ENCODE data around the gene FNDC11. TPM values are rescaled to one million over a fixed set of nuclear protein-coding genes. Genes with fewer than 3 reads are reported as not detected.
A peak's percentile ranks its signal among the peaks of the same experiment; 100 is the strongest.

The FNDC11 gene
- total and polyA plus RNA-seq, 2 of the 13 experiments (the other 11 are each of a cell fraction or from before 2014, with no cell fraction given): 0.07 TPM; not detected in 1

DNA sequence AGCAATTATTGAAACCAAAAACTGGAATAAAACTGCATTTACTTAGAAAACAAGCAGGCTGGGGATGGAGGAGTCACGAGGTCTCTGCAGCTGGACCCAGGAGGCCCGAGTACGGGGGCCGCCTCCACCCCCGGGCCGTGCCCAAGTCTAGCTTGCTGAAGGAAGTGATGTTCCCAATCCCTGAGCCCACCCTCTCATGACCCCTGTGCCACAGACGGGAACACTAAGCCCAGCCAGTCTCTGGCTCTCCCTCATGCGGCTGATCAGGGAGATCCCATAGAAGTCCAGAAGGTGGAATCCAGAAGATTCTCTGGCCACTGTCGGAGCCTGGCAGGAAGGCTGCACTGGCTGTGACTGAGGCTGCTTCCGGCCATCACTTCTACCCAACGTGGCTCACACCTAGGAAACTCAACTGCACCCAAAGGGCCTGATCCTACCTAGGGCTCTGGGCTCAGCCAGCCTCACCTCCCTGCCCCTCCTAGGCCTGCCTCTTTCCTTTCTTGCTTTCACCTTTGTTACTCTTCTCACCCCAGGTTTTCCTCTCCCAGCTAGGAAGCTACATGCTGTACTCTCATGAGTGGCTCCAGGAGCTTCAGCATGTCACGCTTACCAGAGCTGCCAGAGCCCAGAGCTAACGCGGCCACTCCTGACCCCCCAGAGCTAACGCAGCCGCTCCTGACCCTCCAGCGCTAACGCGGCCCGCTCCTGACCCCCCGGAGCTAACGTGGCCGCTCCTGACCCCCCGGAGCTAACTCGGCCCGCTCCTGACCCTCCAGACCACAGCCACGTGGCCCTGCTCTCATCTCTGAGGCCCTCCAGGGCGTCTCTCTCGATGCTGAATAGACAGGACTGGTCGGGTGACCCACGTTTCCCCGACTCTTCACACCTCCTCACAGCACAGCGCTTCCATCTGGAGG, 44.8 kb downstream of the FNDC11 start:
- no peak for FAIRE-seq

DNA sequence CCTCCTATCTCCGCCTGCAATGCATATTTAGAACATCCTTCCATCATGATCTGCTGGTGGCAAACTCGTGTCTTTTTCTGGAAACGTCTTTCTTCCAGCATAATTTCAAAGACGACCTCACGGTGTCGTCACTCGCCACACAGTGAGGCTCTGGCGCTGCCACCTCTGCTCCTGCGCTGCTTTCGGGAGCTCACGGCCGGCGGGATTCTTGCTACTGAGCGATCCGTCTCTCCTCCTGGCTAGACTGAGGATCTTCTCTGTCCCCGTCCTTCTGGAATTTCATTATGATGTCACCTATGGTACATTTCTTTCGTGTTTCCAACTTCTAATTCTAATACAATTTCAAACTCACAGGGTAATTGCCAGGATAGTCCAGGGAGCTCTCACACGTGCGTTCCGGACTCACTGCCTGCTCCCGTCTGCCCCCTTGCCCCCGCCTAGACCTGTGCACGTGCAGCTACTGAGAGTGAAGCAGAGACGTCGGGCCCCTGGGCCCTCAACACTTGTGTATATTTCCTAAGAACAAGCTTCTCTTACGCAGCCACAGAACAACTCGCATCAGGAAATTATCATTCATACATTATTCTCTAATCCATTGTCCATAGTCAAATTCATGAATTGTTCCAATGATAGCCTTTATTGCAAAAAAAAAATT, 45.6 kb downstream of the FNDC11 start:
- Histone ChIP-seq H3K27me3 (ENCODE audit: control insufficient read depth in 1 of 2, insufficient read depth in 2 of 2, low read length in 2 of 2) (no peaks in the 10 kb centered on the region), H3K4me1 (ENCODE audit: insufficient read depth, low read length) (no peaks in the 10 kb centered on the region), H3K36me3 (replicated peaks in 1 of 2; ENCODE audit: control insufficient read depth in 1 of 2, insufficient read depth in 2 of 2, low read length in 2 of 2) (peaks cover 20 to 50% of the 10 kb centered on the region in 2 experiments), H4K20me1 (ENCODE audit: insufficient read depth, low read length) (no peaks in the 10 kb centered on the region), H3K9me3 (ENCODE audit: low read length) (no peaks in the 10 kb centered on the region), H3K9ac (ENCODE audit: insufficient read depth, low read depth, low read length) (no peak overlapping the region), H3K27ac (ENCODE audit: extremely low read length, insufficient read depth, low read length) (no peak overlapping the region), H2AFZ (ENCODE audit: low read length) (no peak overlapping the region), H3K4me2 (ENCODE audit: low read depth, low read length) (no peak overlapping the region), H3K4me3 (replicated peaks in 1 of 3; ENCODE audit: insufficient read depth in 1 of 3, low read depth in 2 of 3, low read length in 3 of 3) (no peak overlapping the region), H3K79me2 (ENCODE audit: insufficient read depth, low read length) (no peaks in the 10 kb centered on the region)
- in situ Hi-C loops (cut with HindIII; ENCODE audit: extremely low pct_ligation_motif_present, low pct_unique_long_range_greater_than_20kb) (no loop called here), intact Hi-C loops (cut with micrococcal nuclease; ENCODE audit: unreplicated experiment) (no loop called here)
- DNase-seq (ENCODE audit: low spot score) (no peak), ATAC-seq (no peak), FAIRE-seq (no peak)
- TF ChIP-seq ATF7 (IDR thresholded peaks at IDR 0.05) (peak; percentile 60), ATF7 (CRISPR knock-in tag; IDR thresholded peaks at IDR 0.05) (no peak), ZNF530 (CRISPR knock-in tag; IDR thresholded peaks at IDR 0.05; ENCODE audit: low read depth) (no peak), ZNF652 (CRISPR knock-in tag; IDR thresholded peaks at IDR 0.05; ENCODE audit: borderline replicate concordance, low read depth) (no peak), TCF12 (IDR thresholded peaks at IDR 0.05) (no peak), TCF12 (CRISPR knock-in tag; IDR thresholded peaks at IDR 0.05) (no peak), JUND (CRISPR knock-in tag; IDR thresholded peaks at IDR 0.05) (no peak)
- TF ChIP-seq, protein P1, sequence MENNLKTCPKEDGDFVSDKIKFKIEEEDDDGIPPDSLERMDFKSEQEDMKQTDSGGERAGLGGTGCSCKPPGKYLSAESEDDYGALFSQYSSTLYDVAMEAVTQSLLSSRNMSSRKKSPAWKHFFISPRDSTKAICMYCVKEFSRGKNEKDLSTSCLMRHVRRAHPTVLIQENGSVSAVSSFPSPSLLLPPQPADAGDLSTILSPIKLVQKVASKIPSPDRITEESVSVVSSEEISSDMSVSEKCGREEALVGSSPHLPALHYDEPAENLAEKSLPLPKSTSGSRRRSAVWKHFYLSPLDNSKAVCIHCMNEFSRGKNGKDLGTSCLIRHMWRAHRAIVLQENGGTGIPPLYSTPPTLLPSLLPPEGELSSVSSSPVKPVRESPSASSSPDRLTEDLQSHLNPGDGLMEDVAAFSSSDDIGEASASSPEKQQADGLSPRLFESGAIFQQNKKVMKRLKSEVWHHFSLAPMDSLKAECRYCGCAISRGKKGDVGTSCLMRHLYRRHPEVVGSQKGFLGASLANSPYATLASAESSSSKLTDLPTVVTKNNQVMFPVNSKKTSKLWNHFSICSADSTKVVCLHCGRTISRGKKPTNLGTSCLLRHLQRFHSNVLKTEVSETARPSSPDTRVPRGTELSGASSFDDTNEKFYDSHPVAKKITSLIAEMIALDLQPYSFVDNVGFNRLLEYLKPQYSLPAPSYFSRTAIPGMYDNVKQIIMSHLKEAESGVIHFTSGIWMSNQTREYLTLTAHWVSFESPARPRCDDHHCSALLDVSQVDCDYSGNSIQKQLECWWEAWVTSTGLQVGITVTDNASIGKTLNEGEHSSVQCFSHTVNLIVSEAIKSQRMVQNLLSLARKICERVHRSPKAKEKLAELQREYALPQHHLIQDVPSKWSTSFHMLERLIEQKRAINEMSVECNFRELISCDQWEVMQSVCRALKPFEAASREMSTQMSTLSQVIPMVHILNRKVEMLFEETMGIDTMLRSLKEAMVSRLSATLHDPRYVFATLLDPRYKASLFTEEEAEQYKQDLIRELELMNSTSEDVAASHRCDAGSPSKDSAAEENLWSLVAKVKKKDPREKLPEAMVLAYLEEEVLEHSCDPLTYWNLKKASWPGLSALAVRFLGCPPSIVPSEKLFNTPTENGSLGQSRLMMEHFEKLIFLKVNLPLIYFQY (CRISPR knock-in tag; IDR thresholded peaks at IDR 0.05; ENCODE audit: borderline replicate concordance): no peak
- POLR2A ChIA-PET: no interaction called here
- CTCF ChIA-PET (ENCODE audit: low intra/inter-chr PET ratio, low total read pairs): no interaction called here
- no TSS peak for BruUV-seq (replicated peaks)
- WGBS (ENCODE audit: low lambda C conversion rate): 90% methylated on average over 27 of the region's 27 CpGs

More for the DNA sequence above, 44.8 kb downstream of the FNDC11 start:
- peaks cover 19 to 45% of the 10 kb centered on the region in 2 experiments for H3K36me3 ChIP-seq (replicated peaks in 1 of 2; ENCODE audit: control insufficient read depth in 1 of 2, insufficient read depth in 2 of 2, low read length in 2 of 2)
- no peak overlapping the region for H3K27ac ChIP-seq (ENCODE audit: extremely low read length, insufficient read depth, low read length)
- WGBS (ENCODE audit: low lambda C conversion rate): 92% methylated on average over 33 of the region's 33 CpGs
- CTCF ChIA-PET (ENCODE audit: low intra/inter-chr PET ratio, low total read pairs): no interaction called here
- no peaks in the 10 kb centered on the region for H3K9me3 ChIP-seq (ENCODE audit: low read length)
- in situ Hi-C loops (cut with HindIII; ENCODE audit: extremely low pct_ligation_motif_present, low pct_unique_long_range_greater_than_20kb) (no loop called here), intact Hi-C loops (cut with micrococcal nuclease; ENCODE audit: unreplicated experiment) (no loop called here)
- POLR2A ChIA-PET: no interaction called here
- no peak overlapping the region for H3K4me2 ChIP-seq (ENCODE audit: low read depth, low read length)
- no peaks in the 10 kb centered on the region for H3K79me2 ChIP-seq (ENCODE audit: insufficient read depth, low read length)
- H2AFZ ChIP-seq (ENCODE audit: low read length): no peak overlapping the region
- no peaks in the 10 kb centered on the region for H4K20me1 ChIP-seq (ENCODE audit: insufficient read depth, low read length)
- DNase-seq (ENCODE audit: low spot score): no peak
- H3K4me1 ChIP-seq (ENCODE audit: insufficient read depth, low read length): no peaks in the 10 kb centered on the region
- TF ChIP-seq MEIS2 (CRISPR knock-in tag; IDR thresholded peaks at IDR 0.05) (no peak), AGO2 (optimal IDR thresholded peaks at IDR 0.05; ENCODE audit: low read depth, low read length) (peak; percentile 48), MXD4 (CRISPR knock-in tag; IDR thresholded peaks at IDR 0.05) (no peak), FOXC1 (CRISPR knock-in tag; IDR thresholded peaks at IDR 0.05; ENCODE audit: borderline replicate concordance) (no peak)
- TF ChIP-seq, protein P2, sequence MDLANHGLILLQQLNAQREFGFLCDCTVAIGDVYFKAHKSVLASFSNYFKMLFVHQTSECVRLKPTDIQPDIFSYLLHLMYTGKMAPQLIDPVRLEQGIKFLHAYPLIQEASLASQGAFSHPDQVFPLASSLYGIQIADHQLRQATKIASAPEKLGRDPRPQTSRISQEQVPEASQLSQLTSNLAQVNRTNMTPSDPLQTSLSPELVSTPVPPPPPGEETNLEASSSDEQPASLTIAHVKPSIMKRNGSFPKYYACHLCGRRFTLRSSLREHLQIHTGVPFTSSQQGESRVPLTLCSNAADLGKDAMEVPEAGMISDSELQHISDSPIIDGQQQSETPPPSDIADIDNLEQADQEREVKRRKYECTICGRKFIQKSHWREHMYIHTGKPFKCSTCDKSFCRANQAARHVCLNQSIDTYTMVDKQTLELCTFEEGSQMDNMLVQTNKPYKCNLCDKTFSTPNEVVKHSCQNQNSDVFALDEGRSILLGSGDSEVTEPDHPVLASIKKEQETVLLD (CRISPR knock-in tag; IDR thresholded peaks at IDR 0.05; ENCODE audit: low read depth): no peak
- BruUV-seq (replicated peaks): no TSS peak
- no peak for ATAC-seq
- no peak overlapping the region for H3K4me3 ChIP-seq (replicated peaks in 1 of 3; ENCODE audit: insufficient read depth in 1 of 3, low read depth in 2 of 3, low read length in 3 of 3)
- no peaks in the 10 kb centered on the region for H3K27me3 ChIP-seq (ENCODE audit: control insufficient read depth in 1 of 2, insufficient read depth in 2 of 2, low read length in 2 of 2)
- H3K9ac ChIP-seq (ENCODE audit: insufficient read depth, low read depth, low read length): no peak overlapping the region

Measured in HepG2 (cell line).